GM23248 (cell line): ENCODE measurements around the gene STIM2. TPM values are rescaled to one million over a fixed set of nuclear protein-coding genes. Genes with fewer than 3 reads are reported as not detected.

Experiments
- DNase-seq: peaks from one replicate; pipeline ENCODE4 v3.0.0-alpha.2; 2015
- H2AFZ ChIP-seq: fragments of 200-600 bp; sonication (generic); 2 replicates; pipeline ENCODE4 v1.6.1; 2016; ENCODE audit warnings: antibody characterized with exemption
- H3F3A ChIP-seq: fragments of 200-600 bp; sonication (generic); 2 replicates; pipeline ENCODE4 v1.6.1; 2016; ENCODE audit warnings: mild to moderate bottlenecking, antibody characterized with exemption, mixed run types; ENCODE audit not compliant: insufficient read depth
- H3K27ac ChIP-seq: fragments of 200-600 bp; sonication (generic); 2 replicates; pipeline ENCODE4 v1.5.1; 2016; ENCODE audit warnings: mild to moderate bottlenecking
- H3K27me3 ChIP-seq: fragments of 200-600 bp; sonication (generic); replicated peaks from 2 replicates; pipeline ENCODE4 v1.6.1; 2016; ENCODE audit warnings: mild to moderate bottlenecking; ENCODE audit not compliant: insufficient read depth
- H3K36me3 ChIP-seq: fragments of 200-600 bp; sonication (generic); 2 replicates; pipeline ENCODE4 v1.6.1; 2016; ENCODE audit warnings: low read depth, mild to moderate bottlenecking
- H3K4me1 ChIP-seq: fragments of 200-600 bp; sonication (generic); 2 replicates; pipeline ENCODE4 v1.6.1; 2016; ENCODE audit warnings: mild to moderate bottlenecking; ENCODE audit not compliant: insufficient read depth
- H3K4me2 ChIP-seq: fragments of 200-600 bp; sonication (generic); one replicate; pipeline ENCODE4 v1.6.1; 2016; ENCODE audit warnings: mild to moderate bottlenecking; ENCODE audit not compliant: unreplicated experiment
- H3K4me3 ChIP-seq: fragments of 200-600 bp; sonication (generic); 2 replicates; pipeline ENCODE4 v1.5.1; 2016; ENCODE audit warnings: mild to moderate bottlenecking
- H3K79me2 ChIP-seq: fragments of 200-600 bp; sonication (generic); 2 replicates; pipeline ENCODE4 v1.6.1; 2016; ENCODE audit warnings: mild to moderate bottlenecking; ENCODE audit not compliant: insufficient read depth
- H3K9ac ChIP-seq: fragments of 200-600 bp; sonication (generic); 2 replicates; pipeline ENCODE4 v1.6.1; 2016; ENCODE audit warnings: mild to moderate bottlenecking
- H3K9me2 ChIP-seq: fragments of 200-600 bp; sonication (generic); 2 replicates; pipeline ENCODE4 v1.6.1; 2016; ENCODE audit warnings: mixed run types, mild to moderate bottlenecking, moderate library complexity; ENCODE audit not compliant: insufficient read depth
- H3K9me3 ChIP-seq: fragments of 200-600 bp; sonication (generic); one replicate; pipeline ENCODE4 v1.6.1; 2017; ENCODE audit warnings: low read depth
- H4K20me1 ChIP-seq: fragments of 200-600 bp; sonication (generic); 2 replicates; pipeline ENCODE4 v1.6.0; 2016; ENCODE audit not compliant: insufficient read depth
- EZH2 ChIP-seq: fragments of 200-600 bp; sonication (generic); IDR thresholded peaks from 2 replicates; pipeline ENCODE4 v1.6.1; 2018; ENCODE audit warnings: antibody characterized with exemption, mild to moderate bottlenecking; ENCODE audit not compliant: insufficient read depth, poor library complexity, severe bottlenecking
- EZH2phosphoT487 ChIP-seq: fragments of 200-600 bp; sonication (generic); IDR thresholded peaks from 2 replicates; pipeline ENCODE4 v1.6.1; 2018; ENCODE audit warnings: antibody characterized with exemption, moderate library complexity, mild to moderate bottlenecking, low read depth; ENCODE audit not compliant: insufficient read depth
- WGBS, 2 experiments: methylation state at CpG; one replicate each; pipeline ENCODE4 v1.1.6; 2015 to 2017; ENCODE audit warnings: low lambda C conversion rate in 2 of 2, low coverage in 1 of 2; ENCODE audit errors: missing lambda C conversion rate in 2 of 2; 5-methylcytosine and 5-hydroxymethylcytosine counted together
- in situ Hi-C: fragments of 300-500 bp; cut with MboI; formaldehyde crosslinking; loops from 2 replicates; pipeline ENCODE4 v1.15.0; 2020
- polyA plus RNA-seq: library from polyadenylated mRNA; unstranded; fragments of >200 nt; fragmentation: Nextera tagmentation; extraction: Ambion mirVana; gene quantifications from 2 replicates; pipeline ENCODE4 v1.2.1, GENCODE V29; 2016
- total RNA-seq: library from RNA; depleted of rRNA; stranded (reverse); fragments of >200 nt; shearing (Covaris generic); gene quantifications from 2 replicates; pipeline ENCODE4 v1.2.3, GENCODE V29; 2014

Gene STIM2
- total and polyA plus RNA-seq, 2 experiments from 2014 or later = 10.8 to 13.8 TPM

DNA sequence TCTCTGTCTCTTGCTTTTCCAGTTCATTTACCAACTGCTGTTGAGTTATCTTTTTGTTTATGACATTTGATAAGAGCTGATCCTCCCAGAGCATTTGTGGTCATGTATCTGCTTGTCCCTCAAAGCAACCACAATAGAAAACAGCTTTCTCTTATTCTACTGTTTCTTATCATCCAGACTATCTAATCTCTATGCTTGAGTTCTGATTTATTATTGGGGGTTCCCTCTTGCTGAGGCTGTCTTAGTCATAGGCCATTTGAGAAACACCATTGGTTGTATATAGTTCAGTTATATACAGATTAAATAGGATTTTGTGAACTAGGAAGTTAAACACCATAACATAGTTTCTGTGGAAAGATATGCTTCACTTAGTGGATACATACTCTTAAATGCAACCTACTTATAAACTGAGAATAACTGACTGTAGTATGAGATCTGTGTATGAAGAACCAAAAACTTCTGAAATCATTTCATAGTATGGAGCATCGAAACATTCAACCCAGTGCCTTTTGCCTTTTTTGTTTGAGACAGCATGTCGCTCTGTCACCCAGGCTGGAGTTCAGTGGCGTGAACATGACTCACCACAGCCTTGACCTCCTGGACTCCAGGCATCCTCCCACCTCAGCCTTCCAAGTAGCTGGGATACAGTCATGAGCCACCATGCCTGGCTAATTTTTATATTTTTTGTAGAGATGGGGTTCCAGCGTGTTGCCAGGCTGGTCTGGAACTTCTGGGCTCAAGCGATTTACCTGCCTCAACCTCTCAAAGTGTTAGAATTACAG lies 75.8 kb downstream of the STIM2 start:
- no peaks in the 10 kb centered on the region for H3K36me3 ChIP-seq
- no peak overlapping the region for H3K27ac ChIP-seq
- DNase-seq = no peak
- H3K9ac ChIP-seq = no peak overlapping the region
- H3K79me2 ChIP-seq = 0 out of 2 replicates have a peak, but pooled peaks cover 16% of the 10 kb centered on the region
- H3K9me3 ChIP-seq = no peaks in the 10 kb centered on the region
- no peaks in the 10 kb centered on the region for H3K4me1 ChIP-seq
- H3K27me3 ChIP-seq = no peaks in the 10 kb centered on the region
- no peaks in the 10 kb centered on the region for H3F3A ChIP-seq
- no peak overlapping the region for H3K4me2 ChIP-seq
- H4K20me1 ChIP-seq = 0 out of 2 replicates have a peak, but pooled peaks cover 2% of the 10 kb centered on the region
- 94 to 95% methylated on average over 5 of the region's 5 CpGs for WGBS, 2 experiments
- H2AFZ ChIP-seq = no peak overlapping the region
- no peak overlapping the region for H3K4me3 ChIP-seq
- no peaks in the 10 kb centered on the region for H3K9me2 ChIP-seq
- TF ChIP-seq EZH2phosphoT487 (no peak), EZH2 (no peak)
- in situ Hi-C loops = no loop called here

DNA sequence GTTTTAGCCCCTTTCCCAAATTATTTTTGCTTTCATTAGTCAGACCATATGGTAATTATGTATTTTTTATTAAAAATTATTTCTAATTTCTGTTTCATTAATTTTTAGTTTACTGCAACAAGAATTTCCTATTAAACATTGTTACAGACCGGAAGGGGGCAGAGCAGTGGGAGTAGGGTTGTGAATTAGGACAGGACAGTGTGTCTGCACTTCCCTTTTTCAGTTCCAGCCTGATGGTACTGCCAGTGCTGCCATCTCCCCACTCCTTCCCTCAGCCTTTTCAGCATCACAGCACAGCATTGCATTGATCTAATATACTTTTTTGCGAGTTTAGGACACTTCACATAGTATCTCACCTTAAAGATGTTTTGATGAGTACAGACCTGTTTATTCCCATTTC lies 76.5 kb downstream of the STIM2 start:
- 0 out of 2 replicates have a peak, but pooled peaks cover 2% of the 10 kb centered on the region for H4K20me1 ChIP-seq

GRCh38 chr4:26937567-26937966 lies 76.9 kb downstream of the STIM2 start:
- WGBS, 2 experiments = 97 to 98% methylated on average over 3 of the region's 3 CpGs
- in situ Hi-C loops = no loop called here
- H4K20me1 ChIP-seq = 0 out of 2 replicates have a peak, but pooled peaks cover 2% of the 10 kb centered on the region

More for the DNA sequence above, 76.5 kb downstream of the STIM2 start:
- Histone ChIP-seq H3K4me3 (no peak overlapping the region), H3K4me1 (no peaks in the 10 kb centered on the region), H3K9me3 (no peaks in the 10 kb centered on the region), H3K36me3 (no peaks in the 10 kb centered on the region), H3F3A (no peaks in the 10 kb centered on the region), H3K79me2 (0 out of 2 replicates have a peak, but pooled peaks cover 18% of the 10 kb centered on the region), H3K4me2 (no peak overlapping the region), H3K9ac (no peak overlapping the region), H3K27ac (no peak overlapping the region), H3K9me2 (no peaks in the 10 kb centered on the region), H3K27me3 (no peaks in the 10 kb centered on the region), H2AFZ (no peak overlapping the region)
- TF ChIP-seq EZH2phosphoT487 = no peak
- in situ Hi-C loops = no loop called here
- DNase-seq = no peak
- 98 to 100% methylated on average over 2 of the region's 2 CpGs for WGBS, 2 experiments

DNA sequence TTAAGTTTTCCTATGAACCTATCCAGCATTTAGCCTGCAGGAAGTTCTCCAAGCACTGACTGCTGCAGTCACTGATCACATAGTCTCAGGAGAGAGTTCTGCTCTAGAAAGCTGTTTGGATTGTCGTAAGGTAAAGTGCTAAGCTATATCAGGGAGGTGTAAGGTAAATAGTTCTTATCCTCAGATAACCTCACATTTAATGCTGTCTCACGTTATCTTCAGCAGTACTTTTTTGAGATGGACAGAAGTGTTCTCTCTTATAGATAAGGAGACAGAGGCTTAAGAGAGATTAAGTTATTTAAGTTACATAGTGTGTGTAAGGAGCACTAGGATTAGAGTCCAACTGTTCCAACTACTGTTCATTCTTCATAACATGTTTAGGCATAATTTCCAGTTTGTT lies 77.9 kb downstream of the STIM2 start:
- Histone ChIP-seq H3K4me2 (no peak overlapping the region), H4K20me1 (0 out of 2 replicates have a peak, but pooled peaks cover 2% of the 10 kb centered on the region), H3K36me3 (no peaks in the 10 kb centered on the region), H2AFZ (no peak overlapping the region), H3K4me3 (no peak overlapping the region), H3K4me1 (no peaks in the 10 kb centered on the region), H3K9me3 (no peaks in the 10 kb centered on the region), H3K9ac (no peak overlapping the region), H3K27me3 (no peaks in the 10 kb centered on the region), H3K27ac (no peak overlapping the region), H3K79me2 (peaks cover 21% of the 10 kb centered on the region), H3K9me2 (no peaks in the 10 kb centered on the region), H3F3A (no peaks in the 10 kb centered on the region)
- DNase-seq = no peak
- TF ChIP-seq EZH2phosphoT487 (no peak), EZH2 (no peak)
- WGBS, 2 experiments = 95 to 98% methylated on average over 2 of the region's 2 CpGs
- in situ Hi-C loops = no loop called here

More at GRCh38 chr4:26937567-26937966, 76.9 kb downstream of the STIM2 start:
- Histone ChIP-seq H2AFZ (no peak overlapping the region), H3K4me2 (no peak overlapping the region), H3K9me3 (no peaks in the 10 kb centered on the region), H3K79me2 (peaks cover 18% of the 10 kb centered on the region), H3K9me2 (no peaks in the 10 kb centered on the region), H3K36me3 (no peaks in the 10 kb centered on the region), H3K27ac (no peak overlapping the region), H3K9ac (no peak overlapping the region), H3K4me3 (no peak overlapping the region), H3K27me3 (no peaks in the 10 kb centered on the region), H3K4me1 (no peaks in the 10 kb centered on the region), H3F3A (no peaks in the 10 kb centered on the region)
- TF ChIP-seq EZH2 = no peak
- no peak for TF ChIP-seq EZH2phosphoT487
- no peak for DNase-seq
